Trophoblast cell (in vitro differentiated cells and primary cell): ENCODE data around the gene PTMS.

Experiments
- DNase-seq, 2 donors: peaks; one replicate each; pipeline ENCODE4 v3.0.0-alpha.2; 2016
- H2AFZ ChIP-seq: 2 replicates; pipeline ENCODE4 v1.6.1; 2013; ENCODE audit warnings: low read length, moderate library complexity, mild to moderate bottlenecking; ENCODE audit not compliant: insufficient read depth, poor library complexity
- H2AK5ac ChIP-seq: 2 replicates; pipeline ENCODE4 v1.6.1; 2013; ENCODE audit warnings: mild to moderate bottlenecking, low read length
- H2BK120ac ChIP-seq: 2 replicates; pipeline ENCODE4 v1.6.1; 2013; ENCODE audit warnings: low read length, mild to moderate bottlenecking, moderate library complexity; ENCODE audit not compliant: insufficient read depth, poor library complexity
- H2BK12ac ChIP-seq: 2 replicates; pipeline ENCODE4 v1.6.1; 2013; ENCODE audit warnings: mild to moderate bottlenecking, low read length, moderate library complexity
- H2BK5ac ChIP-seq: 2 replicates; pipeline ENCODE4 v1.6.1; 2013; ENCODE audit warnings: low read length, low read depth, moderate library complexity, mild to moderate bottlenecking; ENCODE audit not compliant: poor library complexity
- H3K14ac ChIP-seq: 2 replicates; pipeline ENCODE4 v1.6.1; 2013; ENCODE audit warnings: mild to moderate bottlenecking, low read length
- H3K18ac ChIP-seq: 2 replicates; pipeline ENCODE4 v1.6.1; 2013; ENCODE audit warnings: mild to moderate bottlenecking, low read length
- H3K23ac ChIP-seq: 2 replicates; pipeline ENCODE4 v1.6.1; 2013; ENCODE audit warnings: low read length
- H3K27ac ChIP-seq: 2 replicates; pipeline ENCODE4 v1.5.1; 2013; ENCODE audit warnings: low read depth, mild to moderate bottlenecking, inconsistent platforms, low read length, moderate library complexity
- H3K27me3 ChIP-seq: 2 replicates; pipeline ENCODE4 v1.6.1; 2013; ENCODE audit warnings: inconsistent platforms, mild to moderate bottlenecking, low read length, moderate library complexity; ENCODE audit not compliant: insufficient read depth
- H3K36me3 ChIP-seq, 2 experiments: 1 replicate in 1 of 2; 2 replicates in 1 of 2; pipeline ENCODE4 v1.6.1; 2013; ENCODE audit warnings: low read length in 2 of 2, mild to moderate bottlenecking in 2 of 2, moderate library complexity in 1 of 2; ENCODE audit not compliant: insufficient read depth in 2 of 2, control insufficient read depth in 1 of 2
- H3K4ac ChIP-seq: 2 replicates; pipeline ENCODE4 v1.6.1; 2013; ENCODE audit warnings: low read depth, mild to moderate bottlenecking, low read length, moderate library complexity
- H3K4me1 ChIP-seq, 2 experiments: 1 replicate in 1 of 2; 2 replicates in 1 of 2; pipeline ENCODE4 v1.6.1; 2013; ENCODE audit warnings: low read length in 2 of 2, mild to moderate bottlenecking in 2 of 2, moderate library complexity in 1 of 2; ENCODE audit not compliant: insufficient read depth in 2 of 2, control insufficient read depth in 1 of 2
- H3K4me2 ChIP-seq: 2 replicates; pipeline ENCODE4 v1.6.1; 2013; ENCODE audit warnings: inconsistent platforms, mild to moderate bottlenecking, low read length, moderate library complexity
- H3K4me3 ChIP-seq: 2 replicates; pipeline ENCODE4 v1.5.1; 2013; ENCODE audit warnings: mild to moderate bottlenecking, low read depth, low read length, inconsistent platforms
- H3K79me1 ChIP-seq: one replicate; pipeline ENCODE4 v1.6.1; 2013; ENCODE audit warnings: low read length
- H3K79me2 ChIP-seq: 2 replicates; pipeline ENCODE4 v1.6.1; 2013; ENCODE audit warnings: low read length, mild to moderate bottlenecking; ENCODE audit not compliant: control insufficient read depth, insufficient read depth, poor library complexity
- H3K9ac ChIP-seq: 2 replicates; pipeline ENCODE4 v1.6.1; 2013; ENCODE audit warnings: mild to moderate bottlenecking, low read length
- H3K9me3 ChIP-seq: 2 replicates; pipeline ENCODE4 v1.6.1; 2013; ENCODE audit warnings: low read depth, mild to moderate bottlenecking, control low read depth, inconsistent platforms, low read length; ENCODE audit not compliant: insufficient read depth
- H4K12ac ChIP-seq: 2 replicates; pipeline ENCODE4 v1.6.1; 2013; ENCODE audit warnings: low read depth, mild to moderate bottlenecking, low read length, moderate library complexity
- H4K8ac ChIP-seq: 2 replicates; pipeline ENCODE4 v1.6.1; 2013; ENCODE audit warnings: low read depth, mild to moderate bottlenecking, low read length, moderate library complexity
- H4K91ac ChIP-seq: one replicate; pipeline ENCODE4 v1.6.1; 2013; ENCODE audit warnings: low read depth, mild to moderate bottlenecking, low read length, moderate library complexity
- WGBS: extraction: QIAGEN DNeasy Blood & Tissue Kit; methylation state at CpG from one replicate; pipeline ENCODE4 v1.1.7; 2013; ENCODE audit warnings: missing lambda C conversion rate; ENCODE audit not compliant: insufficient read length, insufficient coverage; ENCODE audit errors: extremely low coverage; 5-methylcytosine and 5-hydroxymethylcytosine counted together

The PTMS gene

DNA sequence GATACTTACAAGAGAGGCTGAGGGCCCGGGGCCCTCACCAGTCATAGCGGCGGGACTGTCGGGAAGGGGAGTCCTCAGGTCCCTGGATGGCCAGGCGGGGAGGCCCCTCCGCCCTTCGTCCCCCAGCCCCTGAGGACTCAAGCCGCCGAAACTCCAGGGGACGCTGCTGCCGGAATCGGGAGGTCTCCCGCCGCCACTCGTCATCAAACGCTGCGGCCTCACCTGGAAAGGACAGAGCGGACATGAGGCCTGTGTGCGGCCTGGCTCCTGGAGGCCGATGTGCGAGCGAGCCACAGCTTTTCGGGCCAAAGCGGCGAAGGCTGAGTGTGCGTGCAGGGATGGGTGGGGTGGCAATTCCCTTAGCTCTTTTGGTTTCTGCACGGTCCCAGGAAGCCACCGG is 17.4 kb upstream of the PTMS start:
- Histone ChIP-seq H3K4me2 (no peak overlapping the region), H4K8ac (no peak overlapping the region), H3K4me1 (peaks cover 20 to 25% of the 10 kb centered on the region in 2 experiments), H3K4ac (no peak overlapping the region), H2AK5ac (no peak overlapping the region), H3K23ac (no peak overlapping the region), H3K36me3 (peaks cover 46 to 61% of the 10 kb centered on the region in 2 experiments), H3K27ac (no peak overlapping the region), H3K27me3 (no peaks in the 10 kb centered on the region), H3K9ac (no peak overlapping the region), H2BK5ac (no peak overlapping the region), H3K14ac (no peak overlapping the region), H2BK12ac (no peak overlapping the region), H3K79me2 (peaks cover 15% of the 10 kb centered on the region), H2AFZ (no peak overlapping the region), H3K79me1 (peaks cover 12% of the 10 kb centered on the region), H3K18ac (no peak overlapping the region), H3K4me3 (no peak overlapping the region), H2BK120ac (no peak overlapping the region), H3K9me3 (peaks cover 5% of the 10 kb centered on the region), H4K12ac (no peak overlapping the region), H4K91ac (no peak overlapping the region)
- DNase-seq = no peak
- no CpG with 5 or more reads among the region's 28 CpGs for WGBS

DNA sequence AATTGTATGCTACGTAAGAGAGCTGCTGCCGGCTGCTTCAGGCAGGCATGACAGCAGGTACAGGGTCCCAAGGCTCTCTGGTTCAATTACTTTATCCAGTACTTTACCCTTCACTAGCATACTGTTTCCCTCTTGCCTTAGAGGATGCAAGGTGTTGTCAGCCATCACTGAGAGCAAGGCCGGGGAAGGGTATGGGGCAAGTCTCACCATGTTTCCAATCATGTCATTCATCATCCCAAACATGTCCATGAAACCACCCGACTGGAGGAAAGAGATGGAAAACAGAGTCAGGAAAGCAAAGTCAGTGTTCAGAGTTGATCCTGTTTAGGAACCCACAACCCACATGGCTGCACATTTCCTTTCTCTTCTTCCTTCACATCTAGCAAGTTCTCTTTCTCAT is 15.7 kb upstream of the PTMS start:
- H3K4me3 ChIP-seq = no peak overlapping the region
- no peak overlapping the region for H3K9ac ChIP-seq
- no peak overlapping the region for H4K12ac ChIP-seq
- H4K91ac ChIP-seq = no peak overlapping the region
- DNase-seq = no peak
- H3K27ac ChIP-seq = no peak overlapping the region
- H3K27me3 ChIP-seq = no peaks in the 10 kb centered on the region
- no peak overlapping the region for H3K23ac ChIP-seq
- no peak overlapping the region for H2AK5ac ChIP-seq
- H3K14ac ChIP-seq = no peak overlapping the region
- H3K4ac ChIP-seq = no peak overlapping the region
- no peak overlapping the region for H3K18ac ChIP-seq
- H3K9me3 ChIP-seq = peaks cover 5% of the 10 kb centered on the region
- H2BK120ac ChIP-seq = no peak overlapping the region
- H3K4me1 ChIP-seq = peaks cover 11 to 15% of the 10 kb centered on the region in 2 experiments
- no CpG with 5 or more reads among the region's 4 CpGs for WGBS
- H2BK12ac ChIP-seq = no peak overlapping the region
- H2AFZ ChIP-seq = no peak overlapping the region
- H3K79me2 ChIP-seq = peaks cover 15% of the 10 kb centered on the region
- peaks cover 44 to 59% of the 10 kb centered on the region in 2 experiments for H3K36me3 ChIP-seq
- no peak overlapping the region for H2BK5ac ChIP-seq
- no peak overlapping the region for H4K8ac ChIP-seq
- H3K79me1 ChIP-seq = peaks cover 12% of the 10 kb centered on the region
- no peak overlapping the region for H3K4me2 ChIP-seq

DNA sequence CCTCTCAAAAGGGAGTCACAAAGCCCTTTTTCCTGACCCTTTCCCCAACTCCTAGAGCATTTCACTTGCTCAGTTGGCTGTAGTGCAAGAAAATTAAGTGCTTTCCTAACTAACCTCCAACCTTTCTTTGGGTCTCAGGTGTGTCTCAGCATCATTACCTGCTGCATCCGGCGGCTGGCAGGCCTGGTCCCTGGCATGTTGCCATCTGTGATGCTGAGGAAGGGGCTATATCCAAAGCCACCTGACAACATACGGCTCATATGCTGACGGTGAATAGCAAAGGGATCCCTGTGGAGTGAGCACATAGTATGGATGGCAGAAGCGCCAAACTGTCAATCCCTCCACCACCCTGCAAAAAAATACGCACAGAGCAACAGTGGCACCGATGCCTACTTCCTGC is 14.4 kb upstream of the PTMS start:
- H4K12ac ChIP-seq = peak overlapping the region; percentile 47
- peak overlapping the region; percentile 97 for H4K8ac ChIP-seq
- no peak overlapping the region for H3K23ac ChIP-seq
- peak overlapping the region; percentile 69 for H2AK5ac ChIP-seq
- no peak overlapping the region for H3K27ac ChIP-seq
- H2AFZ ChIP-seq = peak overlapping the region; percentile 23
- peaks cover 5% of the 10 kb centered on the region for H3K9me3 ChIP-seq
- peaks cover 5 to 6% of the 10 kb centered on the region in 2 experiments for H3K4me1 ChIP-seq
- peak overlapping the region; percentile 98 for H3K4me3 ChIP-seq
- H2BK12ac ChIP-seq = no peak overlapping the region
- H4K91ac ChIP-seq = peak overlapping the region; percentile 8
- peaks cover 43 to 50% of the 10 kb centered on the region in 2 experiments for H3K36me3 ChIP-seq
- WGBS = no CpG with 5 or more reads among the region's 7 CpGs
- no peak overlapping the region for H2BK120ac ChIP-seq
- H3K14ac ChIP-seq = peak overlapping the region; percentile 100
- no peak overlapping the region for H2BK5ac ChIP-seq
- H3K27me3 ChIP-seq = no peaks in the 10 kb centered on the region
- peaks cover 12% of the 10 kb centered on the region for H3K79me1 ChIP-seq
- H3K9ac ChIP-seq = peak overlapping the region; percentile 6
- peak overlapping the region; percentile 100 for H3K18ac ChIP-seq
- no peak for DNase-seq
- H3K79me2 ChIP-seq = peaks cover 15% of the 10 kb centered on the region
- H3K4me2 ChIP-seq = peak overlapping the region; percentile 94
- H3K4ac ChIP-seq = peak overlapping the region; percentile 100

DNA sequence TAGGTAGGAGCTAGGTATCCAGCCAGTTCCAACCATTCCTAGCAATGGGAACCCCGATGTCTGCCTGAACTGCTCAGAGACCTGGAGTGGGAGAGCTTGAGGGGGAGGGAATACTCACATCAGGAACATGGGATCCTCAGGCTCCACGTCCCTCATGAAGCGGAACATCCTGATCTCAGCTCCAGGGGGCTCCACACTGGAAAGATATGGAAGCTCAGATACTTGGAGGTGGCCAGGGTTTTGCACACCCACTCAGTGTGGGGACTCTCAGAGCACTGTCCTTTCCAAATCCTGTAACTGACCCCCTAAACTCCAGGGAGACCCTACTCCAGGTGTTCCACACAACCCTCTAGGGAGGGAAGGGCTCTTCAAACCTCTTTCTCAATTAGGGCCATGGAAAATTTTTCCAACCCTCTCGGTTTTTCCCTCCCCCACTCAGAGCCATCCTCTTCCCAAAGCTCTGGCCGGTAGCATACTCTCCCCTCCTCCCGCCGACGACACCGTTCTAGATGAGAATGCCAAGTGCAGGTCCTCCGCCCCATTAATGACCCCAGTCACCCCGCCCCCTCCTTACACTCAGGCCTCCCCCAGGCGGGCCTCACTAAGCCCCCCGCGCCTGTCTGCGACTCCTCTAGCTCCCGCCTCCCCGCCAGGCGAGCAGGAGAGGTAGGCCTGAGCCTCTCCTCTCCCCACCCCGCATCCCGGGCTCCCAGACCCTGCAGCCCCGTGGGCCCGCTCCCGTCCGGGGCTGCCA is 13.8 kb upstream of the PTMS start:
- H3K18ac ChIP-seq = peak overlapping the region; percentile 100
- peak overlapping the region; percentile 95 for H4K12ac ChIP-seq
- H3K23ac ChIP-seq = no peak overlapping the region
- peak overlapping the region; percentile 99 for H3K9ac ChIP-seq
- peak overlapping the region; percentile 86 for H3K27ac ChIP-seq
- H2AFZ ChIP-seq = peak overlapping the region; percentile 96
- H2AK5ac ChIP-seq = peak overlapping the region; percentile 95
- DNase-seq = peak in 1 of 2 donors; percentile 28
- no CpG with 5 or more reads among the region's 24 CpGs for WGBS
- peak overlapping the region; percentile 94 for H3K4me2 ChIP-seq
- peak overlapping the region; percentile 100 for H3K14ac ChIP-seq
- H2BK120ac ChIP-seq = peak overlapping the region; percentile 96
- H3K4me1 ChIP-seq = peaks cover 5 to 6% of the 10 kb centered on the region in 2 experiments
- H2BK12ac ChIP-seq = no peak overlapping the region
- H3K79me2 ChIP-seq = peaks cover 15% of the 10 kb centered on the region
- H3K79me1 ChIP-seq = peaks cover 12% of the 10 kb centered on the region
- peak overlapping the region; percentile 100 for H3K4ac ChIP-seq
- H3K4me3 ChIP-seq = peak overlapping the region; percentile 98
- no peaks in the 10 kb centered on the region for H3K27me3 ChIP-seq
- peaks cover 5% of the 10 kb centered on the region for H3K9me3 ChIP-seq
- H4K8ac ChIP-seq = peak overlapping the region; percentile 97
- H4K91ac ChIP-seq = peak overlapping the region; percentile 96
- peak overlapping the region; percentile 95 for H2BK5ac ChIP-seq
- H3K36me3 ChIP-seq = peaks cover 39 to 45% of the 10 kb centered on the region in 2 experiments
